Neural progenitor cell (in vitro differentiated cells): Measurements from ENCODE around the gene ERMN. TPM values are rescaled to one million over a fixed set of nuclear protein-coding genes. Genes with fewer than 3 reads are reported as not detected.

Source experiments
- DNase-seq: peaks from one replicate; pipeline ENCODE4 v3.0.0-alpha.2; 2016; ENCODE audit warnings: low spot score
- H2AFZ ChIP-seq: fragments of 200-600 bp; sonication (generic); replicated peaks from 2 replicates; pipeline ENCODE4 v1.6.1; 2016; ENCODE audit warnings: antibody characterized with exemption
- H3F3A ChIP-seq: fragments of 200-600 bp; sonication (generic); 2 replicates; pipeline ENCODE4 v1.6.1; 2016; ENCODE audit warnings: antibody characterized with exemption, low read depth
- H3K27ac ChIP-seq: fragments of 200-600 bp; sonication (generic); 2 replicates; pipeline ENCODE4 v1.5.1; 2016; ENCODE audit warnings: mild to moderate bottlenecking
- H3K27me3 ChIP-seq: fragments of 200-600 bp; sonication (generic); 2 replicates; pipeline ENCODE4 v1.6.1; 2016; ENCODE audit warnings: mild to moderate bottlenecking, moderate library complexity
- H3K36me3 ChIP-seq: fragments of 200-600 bp; sonication (generic); 2 replicates; pipeline ENCODE4 v1.5.1; 2016
- H3K4me1 ChIP-seq: fragments of 200-600 bp; sonication (generic); 2 replicates; pipeline ENCODE4 v1.6.1; 2016; ENCODE audit warnings: mixed run types
- H3K4me2 ChIP-seq: fragments of 200-600 bp; sonication (generic); 2 replicates; pipeline ENCODE4 v1.6.1; 2016
- H3K4me3 ChIP-seq: fragments of 200-600 bp; sonication (generic); 2 replicates; pipeline ENCODE4 v1.5.1; 2016
- H3K79me2 ChIP-seq: fragments of 200-600 bp; sonication (generic); 2 replicates; pipeline ENCODE4 v1.6.1; 2016; ENCODE audit warnings: low read depth
- H3K9ac ChIP-seq: fragments of 200-600 bp; sonication (generic); 2 replicates; pipeline ENCODE4 v1.6.1; 2016
- H3K9me3 ChIP-seq: fragments of 200-600 bp; sonication (generic); 2 replicates; pipeline ENCODE4 v1.5.1; 2016; ENCODE audit warnings: low read depth
- H4K20me1 ChIP-seq: fragments of 200-600 bp; sonication (generic); 2 replicates; pipeline ENCODE4 v1.6.1; 2016; ENCODE audit warnings: low read depth
- H3K27ac Mint-ChIP-seq: 3 replicates; pipeline ENCODE4 v1.8.0; 2021; ENCODE audit warnings: mixed read lengths
- H3K27me3 Mint-ChIP-seq: 2 replicates; pipeline ENCODE4 v1.8.0; 2022; ENCODE audit warnings: low read depth, mild to moderate bottlenecking, inconsistent platforms, moderate library complexity, mixed read lengths; ENCODE audit not compliant: insufficient read depth
- H3K36me3 Mint-ChIP-seq: 3 replicates; pipeline ENCODE4 v1.8.0; 2021; ENCODE audit warnings: mixed read lengths
- H3K4me1 Mint-ChIP-seq: 3 replicates; pipeline ENCODE4 v1.8.0; 2021; ENCODE audit warnings: mixed read lengths
- H3K4me3 Mint-ChIP-seq: 3 replicates; pipeline ENCODE4 v1.8.0; 2021; ENCODE audit warnings: mild to moderate bottlenecking, moderate library complexity, mixed read lengths
- H3K9me3 Mint-ChIP-seq: 3 replicates; pipeline ENCODE4 v1.8.0; 2020; ENCODE audit warnings: mixed read lengths
- EZH2 ChIP-seq: fragments of 200-600 bp; sonication (generic); IDR thresholded peaks from 2 replicates; pipeline ENCODE4 v1.6.1; 2017; ENCODE audit warnings: antibody characterized with exemption, mild to moderate bottlenecking, moderate library complexity
- EZH2phosphoT487 ChIP-seq: fragments of 200-600 bp; sonication (generic); IDR thresholded peaks from 2 replicates; pipeline ENCODE4 v1.6.1; 2017; ENCODE audit warnings: antibody characterized with exemption
- total RNA-seq: library from RNA; depleted of rRNA; stranded (reverse); fragments of >200 nt; gene quantifications from 2 replicates; pipeline ENCODE4 v1.2.3, GENCODE V29; 2015; ENCODE audit warnings: low replicate concordance
- TF ChIP-seq, protein P1 (sequence below): fragments of 200-600 bp; sonication (generic); IDR thresholded peaks from 2 replicates; pipeline ENCODE4 v1.5.1; 2017; ENCODE audit warnings: antibody characterized with exemption, mild to moderate bottlenecking

Gene ERMN
- total RNA-seq, 1 donor from 2014 or later: 2.2 TPM

DNA sequence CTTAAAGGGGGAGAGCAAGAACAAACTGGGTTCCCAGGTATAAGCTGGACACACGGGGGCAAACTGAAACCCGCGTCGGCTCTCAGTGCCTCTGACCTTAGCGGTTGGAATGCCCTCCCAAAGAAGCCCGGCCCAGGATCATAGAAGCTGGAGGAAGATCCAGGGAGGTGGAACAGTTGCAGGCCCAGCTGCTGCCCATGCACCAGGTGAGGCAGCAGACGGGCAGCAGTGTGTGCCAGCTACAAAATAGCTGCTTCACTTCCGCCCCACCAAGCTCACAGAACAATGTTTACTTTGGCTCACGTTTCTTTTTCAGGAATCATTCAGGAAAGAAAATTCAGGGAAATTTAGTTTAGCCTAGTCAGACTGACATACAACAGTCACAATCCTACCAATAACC lies 3.9 kb upstream of the ERMN start:
- Mint-ChIP-seq H3K4me3 (no peak overlapping the region), H3K27ac (no peak overlapping the region), H3K27me3 (no peaks in the 10 kb centered on the region), H3K9me3 (no peaks in the 10 kb centered on the region), H3K4me1 (peaks cover 23% of the 10 kb centered on the region), H3K36me3 (no peaks in the 10 kb centered on the region)
- Histone ChIP-seq H3K9me3 (no peaks in the 10 kb centered on the region), H3K27ac (no peak overlapping the region), H3K27me3 (no peaks in the 10 kb centered on the region), H4K20me1 (no peaks in the 10 kb centered on the region), H3K36me3 (no peaks in the 10 kb centered on the region), H3F3A (peaks cover 21% of the 10 kb centered on the region), H3K9ac (no peak overlapping the region), H2AFZ (no peak overlapping the region), H3K79me2 (no peaks in the 10 kb centered on the region), H3K4me3 (no peak overlapping the region), H3K4me1 (peaks cover 26% of the 10 kb centered on the region), H3K4me2 (no peak overlapping the region)
- TF ChIP-seq EZH2 (no peak), EZH2phosphoT487 (no peak)
- TF ChIP-seq, protein P1, sequence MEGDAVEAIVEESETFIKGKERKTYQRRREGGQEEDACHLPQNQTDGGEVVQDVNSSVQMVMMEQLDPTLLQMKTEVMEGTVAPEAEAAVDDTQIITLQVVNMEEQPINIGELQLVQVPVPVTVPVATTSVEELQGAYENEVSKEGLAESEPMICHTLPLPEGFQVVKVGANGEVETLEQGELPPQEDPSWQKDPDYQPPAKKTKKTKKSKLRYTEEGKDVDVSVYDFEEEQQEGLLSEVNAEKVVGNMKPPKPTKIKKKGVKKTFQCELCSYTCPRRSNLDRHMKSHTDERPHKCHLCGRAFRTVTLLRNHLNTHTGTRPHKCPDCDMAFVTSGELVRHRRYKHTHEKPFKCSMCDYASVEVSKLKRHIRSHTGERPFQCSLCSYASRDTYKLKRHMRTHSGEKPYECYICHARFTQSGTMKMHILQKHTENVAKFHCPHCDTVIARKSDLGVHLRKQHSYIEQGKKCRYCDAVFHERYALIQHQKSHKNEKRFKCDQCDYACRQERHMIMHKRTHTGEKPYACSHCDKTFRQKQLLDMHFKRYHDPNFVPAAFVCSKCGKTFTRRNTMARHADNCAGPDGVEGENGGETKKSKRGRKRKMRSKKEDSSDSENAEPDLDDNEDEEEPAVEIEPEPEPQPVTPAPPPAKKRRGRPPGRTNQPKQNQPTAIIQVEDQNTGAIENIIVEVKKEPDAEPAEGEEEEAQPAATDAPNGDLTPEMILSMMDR: no peak
- DNase-seq: no peak

DNA sequence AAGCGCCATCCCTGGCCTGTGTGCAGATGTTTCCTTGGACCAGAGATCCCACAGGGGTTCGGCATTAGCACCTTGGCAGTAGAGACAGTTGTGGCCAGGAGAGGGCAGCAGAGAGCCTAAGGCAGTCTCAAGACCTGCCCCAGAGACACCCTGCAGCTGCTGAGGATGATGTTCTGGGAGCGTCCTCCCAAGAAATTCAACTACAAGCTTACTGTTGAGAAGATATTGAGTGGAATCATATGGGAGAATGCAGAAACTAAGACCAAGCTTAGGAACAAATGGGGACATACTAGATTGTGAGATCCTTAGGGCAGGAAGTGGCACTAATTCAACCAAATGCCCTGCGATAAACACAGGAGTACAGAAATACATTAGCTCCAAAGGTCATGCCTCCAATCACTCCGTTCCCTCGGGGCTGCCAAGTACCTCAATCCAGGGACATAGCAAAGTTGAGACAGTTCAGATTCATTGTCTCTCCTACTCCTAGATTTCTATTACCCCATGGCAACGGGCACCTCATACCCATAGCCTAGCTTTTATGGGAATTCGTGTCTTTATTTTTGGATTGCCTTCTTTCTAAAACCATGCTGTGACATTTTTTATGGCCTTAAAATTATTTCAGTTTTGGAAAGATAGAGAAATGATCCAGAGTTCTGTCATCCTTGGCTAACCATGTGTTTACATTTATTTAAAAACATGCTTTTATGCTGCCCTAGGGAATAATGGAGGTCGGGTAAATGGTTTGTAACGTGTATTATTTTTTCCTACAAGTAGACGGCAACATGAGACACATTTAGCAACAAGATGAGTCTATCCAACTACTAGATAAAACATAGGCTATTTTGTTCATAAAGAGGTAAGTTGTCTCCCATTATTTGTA lies 2.2 kb upstream of the ERMN start:
- H3K4me2 ChIP-seq: peak overlapping the region; percentile 5
- no peak overlapping the region for H2AFZ ChIP-seq
- peaks cover 21% of the 10 kb centered on the region for H3F3A ChIP-seq
- no peaks in the 10 kb centered on the region for H3K36me3 ChIP-seq
- Mint-ChIP-seq H3K27ac (no peak overlapping the region), H3K36me3 (no peaks in the 10 kb centered on the region), H3K4me3 (no peak overlapping the region), H3K27me3 (no peaks in the 10 kb centered on the region), H3K4me1 (peaks cover 23% of the 10 kb centered on the region), H3K9me3 (no peaks in the 10 kb centered on the region)
- no peak overlapping the region for H3K4me3 ChIP-seq
- H4K20me1 ChIP-seq: no peaks in the 10 kb centered on the region
- no peak overlapping the region for H3K27ac ChIP-seq
- H3K27me3 ChIP-seq: no peaks in the 10 kb centered on the region
- TF ChIP-seq EZH2: no peak
- TF ChIP-seq, protein P1: peak; percentile 91
- peaks cover 34% of the 10 kb centered on the region for H3K4me1 ChIP-seq
- H3K9ac ChIP-seq: no peak overlapping the region
- peak; percentile 87 for DNase-seq
- H3K79me2 ChIP-seq: no peaks in the 10 kb centered on the region
- no peaks in the 10 kb centered on the region for H3K9me3 ChIP-seq

DNA sequence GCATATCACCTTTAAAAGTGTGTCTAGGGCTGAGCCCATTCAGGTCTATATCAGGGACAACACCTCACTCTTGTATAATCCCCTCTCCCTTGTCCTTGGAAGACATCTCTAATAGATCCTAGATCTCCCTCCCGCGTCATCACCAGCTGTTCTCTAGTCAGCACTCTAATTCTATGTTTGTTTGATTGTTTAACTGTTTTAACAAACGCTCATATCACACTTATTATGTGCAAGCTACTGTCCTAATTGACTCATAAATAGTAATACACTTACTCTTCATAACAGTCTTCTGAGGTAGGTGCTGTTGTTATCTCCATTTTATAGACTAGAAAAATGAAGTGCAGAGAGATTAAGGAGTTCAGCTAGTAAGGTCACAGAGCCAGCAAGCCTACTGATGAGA lies 1.6 kb upstream of the ERMN start:
- Mint-ChIP-seq H3K4me3 (no peak overlapping the region), H3K36me3 (no peaks in the 10 kb centered on the region), H3K27ac (no peak overlapping the region), H3K27me3 (no peaks in the 10 kb centered on the region), H3K4me1 (peaks cover 23% of the 10 kb centered on the region), H3K9me3 (no peaks in the 10 kb centered on the region)
- Histone ChIP-seq H3K4me3 (no peak overlapping the region), H3K4me1 (peaks cover 41% of the 10 kb centered on the region), H3K27ac (no peak overlapping the region), H2AFZ (no peak overlapping the region), H3K27me3 (no peaks in the 10 kb centered on the region), H3F3A (peaks cover 21% of the 10 kb centered on the region), H3K36me3 (no peaks in the 10 kb centered on the region), H3K79me2 (no peaks in the 10 kb centered on the region), H4K20me1 (no peaks in the 10 kb centered on the region), H3K9ac (no peak overlapping the region), H3K4me2 (peak overlapping the region; percentile 5), H3K9me3 (no peaks in the 10 kb centered on the region)
- no peak for DNase-seq
- TF ChIP-seq EZH2 (no peak), EZH2phosphoT487 (no peak)
- TF ChIP-seq, protein P1: no peak
